ENCODE results near the gene ADCYAP1R1. TPM values are rescaled to one million over a fixed set of nuclear protein-coding genes. Genes with fewer than 3 reads are reported as not detected.

ADCYAP1R1 gene
- total and polyA plus RNA-seq, 8 donors = 0.25 to 20.1 (median 0.69) TPM

DNA sequence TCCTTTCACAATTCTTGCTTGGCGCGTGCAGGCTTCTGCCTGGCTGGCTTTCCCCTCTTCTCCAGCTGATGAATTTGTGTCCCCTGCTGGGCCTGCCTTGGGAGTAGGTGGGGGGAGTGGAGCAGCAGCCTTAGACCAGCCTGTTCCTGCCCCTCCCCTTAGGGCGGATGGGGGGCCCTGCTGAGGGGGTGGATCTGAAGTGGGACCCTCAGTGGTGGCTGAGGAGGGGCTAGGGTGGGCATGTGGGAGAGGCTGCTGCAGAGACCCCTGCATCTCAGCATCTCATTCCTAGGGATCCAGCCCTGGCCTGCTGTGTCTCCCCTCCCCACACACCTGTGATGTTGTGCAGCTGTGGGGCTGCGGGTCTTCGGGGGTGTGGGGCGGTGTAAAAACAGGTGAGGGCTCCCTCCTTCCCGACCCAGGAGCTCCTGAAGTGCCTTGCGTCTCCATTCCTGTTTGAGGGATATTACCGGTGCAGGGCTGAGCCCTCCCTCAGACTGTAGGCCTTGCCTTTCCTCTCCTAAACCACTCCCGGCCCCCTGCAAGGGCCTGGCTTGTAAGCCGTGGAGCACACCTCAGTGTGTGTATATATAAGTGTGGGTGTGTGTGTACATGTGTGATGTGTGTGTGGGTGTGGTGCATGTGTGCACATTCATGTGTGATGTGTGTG, 24.7 kb downstream of the ADCYAP1R1 start:
- DNase-seq = no peak
- 79 to 90% (median 82%) methylated on average over 10 to 11 of the region's 11 CpGs for WGBS, 5 donors
- TF ChIP-seq, protein P1, sequence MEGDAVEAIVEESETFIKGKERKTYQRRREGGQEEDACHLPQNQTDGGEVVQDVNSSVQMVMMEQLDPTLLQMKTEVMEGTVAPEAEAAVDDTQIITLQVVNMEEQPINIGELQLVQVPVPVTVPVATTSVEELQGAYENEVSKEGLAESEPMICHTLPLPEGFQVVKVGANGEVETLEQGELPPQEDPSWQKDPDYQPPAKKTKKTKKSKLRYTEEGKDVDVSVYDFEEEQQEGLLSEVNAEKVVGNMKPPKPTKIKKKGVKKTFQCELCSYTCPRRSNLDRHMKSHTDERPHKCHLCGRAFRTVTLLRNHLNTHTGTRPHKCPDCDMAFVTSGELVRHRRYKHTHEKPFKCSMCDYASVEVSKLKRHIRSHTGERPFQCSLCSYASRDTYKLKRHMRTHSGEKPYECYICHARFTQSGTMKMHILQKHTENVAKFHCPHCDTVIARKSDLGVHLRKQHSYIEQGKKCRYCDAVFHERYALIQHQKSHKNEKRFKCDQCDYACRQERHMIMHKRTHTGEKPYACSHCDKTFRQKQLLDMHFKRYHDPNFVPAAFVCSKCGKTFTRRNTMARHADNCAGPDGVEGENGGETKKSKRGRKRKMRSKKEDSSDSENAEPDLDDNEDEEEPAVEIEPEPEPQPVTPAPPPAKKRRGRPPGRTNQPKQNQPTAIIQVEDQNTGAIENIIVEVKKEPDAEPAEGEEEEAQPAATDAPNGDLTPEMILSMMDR (IDR thresholded peaks at IDR 0.05) = no peak
- TF ChIP-seq POLR2AphosphoS5 (IDR thresholded peaks at IDR 0.05) (no peak), EP300 (IDR thresholded peaks at IDR 0.05) (no peak), POLR2A (IDR thresholded peaks at IDR 0.05) (no peak)
- Histone ChIP-seq H3K27me3 (peaks cover 0 to 23% (median 0%) of the 10 kb centered on the region in 3 donors), H3K9me3 (no peaks in the 10 kb centered on the region), H3K4me1 (no peaks in the 10 kb centered on the region), H3K27ac (no peak overlapping the region), H3K36me3 (no peaks in the 10 kb centered on the region), H3K4me3 (no peak overlapping the region)
- intact Hi-C loops (cut with DNase I; ENCODE audit: low total_unique reads) = no loop called here

DNA sequence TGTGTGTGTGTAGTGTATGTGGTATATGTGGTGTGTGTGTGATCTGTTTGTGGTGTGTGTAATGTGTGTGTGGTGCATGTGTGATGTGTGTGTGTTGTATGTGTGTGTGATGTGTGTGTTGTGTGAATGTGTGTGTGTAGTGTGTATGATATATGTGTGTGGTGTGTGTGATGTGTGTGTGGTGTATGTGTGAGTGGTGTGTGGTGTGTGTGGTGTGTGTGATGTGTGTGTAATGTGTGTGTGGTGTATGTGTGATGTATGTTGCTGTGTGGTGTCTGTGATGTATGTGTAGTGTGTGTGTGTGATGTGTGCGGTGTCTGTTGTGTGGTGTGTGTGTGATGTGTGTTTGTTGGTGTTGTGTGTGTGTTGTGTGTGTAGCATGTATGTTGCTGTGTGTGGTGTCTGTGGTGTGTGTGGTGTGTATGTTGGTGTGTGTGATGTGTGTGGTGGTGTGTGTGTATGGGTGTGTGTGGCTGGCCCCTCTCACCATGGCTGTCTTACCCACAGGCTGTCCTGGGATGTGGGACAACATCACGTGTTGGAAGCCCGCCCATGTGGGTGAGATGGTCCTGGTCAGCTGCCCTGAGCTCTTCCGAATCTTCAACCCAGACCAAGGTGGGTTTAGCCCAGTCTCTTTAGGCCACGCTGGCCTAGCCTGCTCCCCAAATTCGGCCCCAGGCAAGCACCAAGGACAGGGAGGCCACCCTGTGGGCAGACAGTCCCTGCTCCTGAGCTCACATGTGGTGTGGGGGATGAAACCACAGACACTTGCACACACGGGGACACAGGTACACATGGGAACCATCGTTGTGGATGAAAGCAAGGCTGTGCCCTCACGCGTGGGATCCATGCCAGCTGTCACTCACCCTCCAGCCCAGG, 25.6 kb downstream of the ADCYAP1R1 start:
- DNase-seq = no peak
- intact Hi-C loops (cut with DNase I; ENCODE audit: low total_unique reads) = no loop called here
- 81 to 94% (median 86%) methylated on average over 6 to 10 of the region's 10 CpGs for WGBS, 5 donors
- H3K36me3 ChIP-seq = no peaks in the 10 kb centered on the region
- no peaks in the 10 kb centered on the region for H3K9me3 ChIP-seq
- no peak overlapping the region for H3K27ac ChIP-seq
- H3K27me3 ChIP-seq = peaks cover 0 to 23% (median 0%) of the 10 kb centered on the region in 3 donors
- H3K4me1 ChIP-seq = no peaks in the 10 kb centered on the region
- H3K4me3 ChIP-seq = no peak overlapping the region
- TF ChIP-seq POLR2AphosphoS5 (IDR thresholded peaks at IDR 0.05) (no peak), POLR2A (IDR thresholded peaks at IDR 0.05) (no peak), EP300 (IDR thresholded peaks at IDR 0.05) (no peak)
- TF ChIP-seq, protein P1 (IDR thresholded peaks at IDR 0.05) = no peak

DNA sequence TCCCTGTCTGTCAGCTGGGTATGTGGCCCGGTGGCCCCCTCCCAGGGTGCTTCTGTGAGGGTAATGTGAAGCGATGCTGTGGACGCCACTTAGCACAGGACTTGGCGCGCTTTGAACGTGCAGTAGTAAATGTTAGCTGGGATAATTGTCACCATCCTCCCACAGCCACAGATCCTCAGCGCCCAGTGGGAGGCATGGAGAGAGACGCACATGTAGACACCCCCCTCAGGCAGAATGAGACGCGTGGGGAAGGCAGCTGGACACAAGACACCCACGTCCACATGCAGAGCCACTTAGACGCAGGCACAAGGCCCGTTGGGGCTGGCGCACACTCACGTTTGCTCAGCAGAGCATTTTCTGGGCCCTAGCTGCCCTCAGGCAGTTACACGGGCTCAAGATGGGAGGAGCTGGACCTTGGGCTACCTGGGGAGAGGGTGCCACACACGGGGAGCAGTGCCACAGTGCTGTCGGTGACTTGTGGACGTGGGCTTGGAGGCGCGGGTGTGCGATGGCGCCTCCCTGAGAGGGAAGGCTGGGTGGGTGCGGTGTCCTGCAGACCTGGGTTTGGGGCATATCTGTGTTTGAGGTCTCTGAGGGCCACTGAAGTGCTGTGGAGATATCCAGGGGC, 26.4 kb downstream of the ADCYAP1R1 start:
- TF ChIP-seq, protein P1 (IDR thresholded peaks at IDR 0.05) = no peak
- no peak for TF ChIP-seq POLR2A (IDR thresholded peaks at IDR 0.05)
- TF ChIP-seq EP300 (IDR thresholded peaks at IDR 0.05) = no peak
- TF ChIP-seq POLR2AphosphoS5 (IDR thresholded peaks at IDR 0.05) = no peak
- H3K27ac ChIP-seq = no peak overlapping the region
- H3K9me3 ChIP-seq = no peaks in the 10 kb centered on the region
- no peaks in the 10 kb centered on the region for H3K36me3 ChIP-seq
- intact Hi-C loops (cut with DNase I; ENCODE audit: low total_unique reads) = no loop called here
- H3K4me1 ChIP-seq = no peaks in the 10 kb centered on the region
- peaks cover 0 to 23% (median 0%) of the 10 kb centered on the region in 3 donors for H3K27me3 ChIP-seq
- H3K4me3 ChIP-seq = no peak overlapping the region
- no peak for DNase-seq
- 87 to 90% (median 89%) methylated on average over 20 to 24 of the region's 24 CpGs for WGBS, 5 donors

DNA sequence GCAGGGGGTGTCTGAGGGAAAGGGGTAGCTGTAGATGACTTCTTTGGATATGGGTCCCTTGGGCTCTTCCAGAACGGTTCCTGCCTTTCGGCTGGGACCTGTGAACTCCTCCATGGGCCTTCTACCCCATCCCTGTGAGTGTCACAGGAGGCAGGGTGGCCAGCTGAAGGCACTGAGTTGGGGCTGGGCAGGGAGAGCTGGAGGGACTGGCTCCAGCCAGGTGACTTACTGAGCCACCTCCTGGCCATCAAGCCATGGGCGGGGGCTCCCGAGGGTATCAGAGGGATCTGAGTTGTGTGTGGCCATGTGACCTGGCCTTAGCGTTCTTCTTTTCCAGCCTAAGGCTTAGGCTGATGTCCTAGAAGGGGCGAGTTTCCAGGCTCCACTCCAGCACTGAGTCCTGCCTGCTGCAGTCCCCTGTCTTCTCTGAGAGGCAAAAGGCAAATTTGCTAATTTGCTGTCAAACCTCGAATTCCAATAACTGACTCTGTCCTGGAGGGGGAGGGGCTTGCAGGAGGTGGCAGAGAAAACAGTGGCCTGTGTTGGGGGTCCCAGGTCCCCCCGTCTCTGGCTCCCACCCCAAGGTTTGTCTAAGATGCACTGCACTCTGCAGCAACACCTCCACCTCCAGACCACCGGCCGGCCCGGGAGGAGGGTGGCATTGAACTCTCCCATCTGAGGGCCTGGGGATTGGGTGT, 27.2 kb downstream of the ADCYAP1R1 start:
- no peak for TF ChIP-seq POLR2A (IDR thresholded peaks at IDR 0.05)
- TF ChIP-seq, protein P1 (IDR thresholded peaks at IDR 0.05) = no peak
- TF ChIP-seq POLR2AphosphoS5 (IDR thresholded peaks at IDR 0.05) = no peak
- no peak for TF ChIP-seq EP300 (IDR thresholded peaks at IDR 0.05)
- no peaks in the 10 kb centered on the region for H3K9me3 ChIP-seq
- H3K27me3 ChIP-seq = peaks cover 0 to 23% (median 0%) of the 10 kb centered on the region in 3 donors
- H3K4me3 ChIP-seq = no peak overlapping the region
- DNase-seq = no peak
- WGBS, 5 donors = 55 to 65% (median 58%) methylated on average over 8 to 11 of the region's 11 CpGs
- intact Hi-C loops (cut with DNase I; ENCODE audit: low total_unique reads) = no loop called here
- H3K27ac ChIP-seq = no peak overlapping the region
- H3K4me1 ChIP-seq = no peaks in the 10 kb centered on the region
- H3K36me3 ChIP-seq = no peaks in the 10 kb centered on the region
